ENCODE measurements around the gene EVA1C. TPM values are rescaled to one million over a fixed set of nuclear protein-coding genes. Genes with fewer than 3 reads are reported as not detected.
A peak's percentile ranks its signal among the peaks of the same experiment; 100 is the strongest.

The EVA1C gene
- total and polyA plus RNA-seq, 9 of the 15 experiments (the other 6 are each of a cell fraction or from before 2014, with no cell fraction given): 0.22 TPM; not detected in 8

DNA sequence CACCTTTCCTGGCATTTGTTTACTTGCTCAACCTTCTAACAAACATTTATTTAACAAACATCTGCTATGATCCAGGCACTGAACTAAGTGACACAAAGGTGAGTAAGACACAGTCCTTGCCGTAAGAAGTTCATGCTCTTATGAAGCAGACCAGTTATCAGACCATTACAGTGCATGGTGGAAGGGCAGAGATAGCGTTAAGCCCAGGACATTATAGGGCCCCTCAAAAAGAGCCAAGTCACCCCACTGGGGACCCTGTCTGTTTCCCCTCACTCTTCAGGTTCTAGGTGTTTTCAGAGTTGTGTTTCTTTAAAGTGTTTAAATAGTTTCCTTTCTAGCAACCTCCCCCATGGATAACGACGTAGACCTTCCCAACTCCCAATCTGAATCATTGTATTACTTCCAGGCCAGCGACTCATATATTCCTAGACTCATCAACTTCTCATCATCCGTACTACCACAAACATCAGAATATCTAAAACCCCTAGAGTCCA is 133.5 kb downstream of the EVA1C start (continued):
- TF ChIP-seq, protein P1, sequence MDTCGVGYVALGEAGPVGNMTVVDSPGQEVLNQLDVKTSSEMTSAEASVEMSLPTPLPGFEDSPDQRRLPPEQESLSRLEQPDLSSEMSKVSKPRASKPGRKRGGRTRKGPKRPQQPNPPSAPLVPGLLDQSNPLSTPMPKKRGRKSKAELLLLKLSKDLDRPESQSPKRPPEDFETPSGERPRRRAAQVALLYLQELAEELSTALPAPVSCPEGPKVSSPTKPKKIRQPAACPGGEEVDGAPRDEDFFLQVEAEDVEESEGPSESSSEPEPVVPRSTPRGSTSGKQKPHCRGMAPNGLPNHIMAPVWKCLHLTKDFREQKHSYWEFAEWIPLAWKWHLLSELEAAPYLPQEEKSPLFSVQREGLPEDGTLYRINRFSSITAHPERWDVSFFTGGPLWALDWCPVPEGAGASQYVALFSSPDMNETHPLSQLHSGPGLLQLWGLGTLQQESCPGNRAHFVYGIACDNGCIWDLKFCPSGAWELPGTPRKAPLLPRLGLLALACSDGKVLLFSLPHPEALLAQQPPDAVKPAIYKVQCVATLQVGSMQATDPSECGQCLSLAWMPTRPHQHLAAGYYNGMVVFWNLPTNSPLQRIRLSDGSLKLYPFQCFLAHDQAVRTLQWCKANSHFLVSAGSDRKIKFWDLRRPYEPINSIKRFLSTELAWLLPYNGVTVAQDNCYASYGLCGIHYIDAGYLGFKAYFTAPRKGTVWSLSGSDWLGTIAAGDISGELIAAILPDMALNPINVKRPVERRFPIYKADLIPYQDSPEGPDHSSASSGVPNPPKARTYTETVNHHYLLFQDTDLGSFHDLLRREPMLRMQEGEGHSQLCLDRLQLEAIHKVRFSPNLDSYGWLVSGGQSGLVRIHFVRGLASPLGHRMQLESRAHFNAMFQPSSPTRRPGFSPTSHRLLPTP (IDR thresholded peaks at IDR 0.05; ENCODE audit: borderline replicate concordance, extremely low read depth, insufficient read length): no peak
- no peak for TF ChIP-seq NCOA6 (IDR thresholded peaks at IDR 0.05)
- TF ChIP-seq NCOR1 (IDR thresholded peaks at IDR 0.05): peak; percentile 93
- TF ChIP-seq ZNF431 (CRISPR knock-in tag; IDR thresholded peaks at IDR 0.05): no peak
- TF ChIP-seq HSF4 (CRISPR knock-in tag; IDR thresholded peaks at IDR 0.05; ENCODE audit: borderline replicate concordance): no peak
- TF ChIP-seq ADNP (tag; IDR thresholded peaks at IDR 0.05): no peak
- peak; percentile 86 for TF ChIP-seq SMARCC2 (IDR thresholded peaks at IDR 0.05; ENCODE audit: low read depth)
- TF ChIP-seq FOSL1 (tag; conservative IDR thresholded peaks at IDR 0.05): peak; percentile 86
- no peak for TF ChIP-seq SRSF9 (IDR thresholded peaks at IDR 0.05; ENCODE audit: borderline replicate concordance, low read depth, low read length)
- TF ChIP-seq ZNF79 (CRISPR knock-in tag; IDR thresholded peaks at IDR 0.05; ENCODE audit: low read depth): no peak
- peak; percentile 74 for TF ChIP-seq NFIC (IDR thresholded peaks at IDR 0.05)
- no peak for TF ChIP-seq NFE2L1 (tag; IDR thresholded peaks at IDR 0.05; ENCODE audit: borderline replicate concordance, low read depth)
- TF ChIP-seq FOXK1 (CRISPR knock-in tag; IDR thresholded peaks at IDR 0.05; ENCODE audit: borderline replicate concordance): no peak
- TF ChIP-seq, protein P2, sequence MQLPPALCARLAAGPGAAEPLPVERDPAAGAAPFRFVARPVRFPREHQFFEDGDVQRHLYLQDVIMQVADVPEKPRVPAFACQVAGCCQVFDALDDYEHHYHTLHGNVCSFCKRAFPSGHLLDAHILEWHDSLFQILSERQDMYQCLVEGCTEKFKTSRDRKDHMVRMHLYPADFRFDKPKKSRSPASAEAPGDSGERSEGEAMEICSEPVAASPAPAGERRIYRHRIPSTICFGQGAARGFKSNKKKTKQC (CRISPR knock-in tag; IDR thresholded peaks at IDR 0.05): no peak
- no peak for TF ChIP-seq SRSF7 (optimal IDR thresholded peaks at IDR 0.05; ENCODE audit: low read depth, low read length)
- no peak for TF ChIP-seq TOE1 (IDR thresholded peaks at IDR 0.05; ENCODE audit: borderline replicate concordance)
- TF ChIP-seq TOE1 (CRISPR knock-in tag; IDR thresholded peaks at IDR 0.05; ENCODE audit: borderline replicate concordance, low read depth): no peak
- TF ChIP-seq MAFG (tag; conservative IDR thresholded peaks at IDR 0.05): peak; percentile 77
- TF ChIP-seq ZNF76 (CRISPR knock-in tag; IDR thresholded peaks at IDR 0.05; ENCODE audit: borderline replicate concordance): no peak
- no peak for TF ChIP-seq FIP1L1 (IDR thresholded peaks at IDR 0.05; ENCODE audit: low read depth, low read length, poor library complexity, severe bottlenecking)
- TF ChIP-seq, protein P3, sequence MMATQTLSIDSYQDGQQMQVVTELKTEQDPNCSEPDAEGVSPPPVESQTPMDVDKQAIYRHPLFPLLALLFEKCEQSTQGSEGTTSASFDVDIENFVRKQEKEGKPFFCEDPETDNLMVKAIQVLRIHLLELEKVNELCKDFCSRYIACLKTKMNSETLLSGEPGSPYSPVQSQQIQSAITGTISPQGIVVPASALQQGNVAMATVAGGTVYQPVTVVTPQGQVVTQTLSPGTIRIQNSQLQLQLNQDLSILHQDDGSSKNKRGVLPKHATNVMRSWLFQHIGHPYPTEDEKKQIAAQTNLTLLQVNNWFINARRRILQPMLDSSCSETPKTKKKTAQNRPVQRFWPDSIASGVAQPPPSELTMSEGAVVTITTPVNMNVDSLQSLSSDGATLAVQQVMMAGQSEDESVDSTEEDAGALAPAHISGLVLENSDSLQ (IDR thresholded peaks at IDR 0.05): no peak
- TF ChIP-seq, protein P4, sequence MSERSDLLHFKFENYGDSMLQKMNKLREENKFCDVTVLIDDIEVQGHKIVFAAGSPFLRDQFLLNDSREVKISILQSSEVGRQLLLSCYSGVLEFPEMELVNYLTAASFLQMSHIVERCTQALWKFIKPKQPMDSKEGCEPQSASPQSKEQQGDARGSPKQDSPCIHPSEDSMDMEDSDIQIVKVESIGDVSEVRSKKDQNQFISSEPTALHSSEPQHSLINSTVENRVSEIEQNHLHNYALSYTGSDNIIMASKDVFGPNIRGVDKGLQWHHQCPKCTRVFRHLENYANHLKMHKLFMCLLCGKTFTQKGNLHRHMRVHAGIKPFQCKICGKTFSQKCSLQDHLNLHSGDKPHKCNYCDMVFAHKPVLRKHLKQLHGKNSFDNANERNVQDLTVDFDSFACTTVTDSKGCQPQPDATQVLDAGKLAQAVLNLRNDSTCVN (CRISPR knock-in tag; IDR thresholded peaks at IDR 0.05): no peak
- no peak for TF ChIP-seq NFIX (CRISPR knock-in tag; IDR thresholded peaks at IDR 0.05; ENCODE audit: low read depth)
- TF ChIP-seq JUND (IDR thresholded peaks at IDR 0.05; ENCODE audit: borderline replicate concordance, low read depth, low read length): peak; percentile 78
- TF ChIP-seq JUND (tag; IDR thresholded peaks at IDR 0.05; ENCODE audit: borderline replicate concordance, low read depth, low read length): peak; percentile 55; the same call in 2 of the 3 replicates
